ENCODE results near the gene LTO1.

The LTO1 gene

GRCh38 chr11:69617682-69618081 lies 57.5 kb downstream of the LTO1 start:
- H3K4me1 Mint-ChIP-seq: no peaks in the 10 kb centered on the region
- no peak overlapping the region for H3K4me3 Mint-ChIP-seq
- peaks cover 60% of the 10 kb centered on the region for H3K27me3 Mint-ChIP-seq
- H3K36me3 Mint-ChIP-seq (ENCODE audit: insufficient read depth): no peaks in the 10 kb centered on the region
- H3K27ac Mint-ChIP-seq (ENCODE audit: low read depth): no peak overlapping the region
- DNase-seq (ENCODE audit: low spot score in 2 of 2) (no peak), ATAC-seq (replicated peaks; ENCODE audit: extremely low read depth, poor library complexity, severe bottlenecking) (no peak)
- no peaks in the 10 kb centered on the region for H3K9me3 Mint-ChIP-seq

GRCh38 chr11:69617220-69617619 lies 57.9 kb downstream of the LTO1 start:
- ATAC-seq (replicated peaks; ENCODE audit: extremely low read depth, poor library complexity, severe bottlenecking) (no peak), DNase-seq (ENCODE audit: low spot score in 2 of 2) (no peak)
- Mint-ChIP-seq H3K4me3 (no peak overlapping the region), H3K9me3 (no peaks in the 10 kb centered on the region), H3K4me1 (no peaks in the 10 kb centered on the region), H3K36me3 (ENCODE audit: insufficient read depth) (no peaks in the 10 kb centered on the region), H3K27ac (ENCODE audit: low read depth) (no peak overlapping the region), H3K27me3 (peaks cover 60% of the 10 kb centered on the region)
